ENCODE data around the gene DCST2. TPM values are rescaled to one million over a fixed set of nuclear protein-coding genes. Genes with fewer than 3 reads are reported as not detected.

Gene DCST2
- total and polyA plus RNA-seq, 2 of the 8 experiments (the other 6 are each of a cell fraction or from before 2014, with no cell fraction given): 0.43 to 2.1 TPM

DNA sequence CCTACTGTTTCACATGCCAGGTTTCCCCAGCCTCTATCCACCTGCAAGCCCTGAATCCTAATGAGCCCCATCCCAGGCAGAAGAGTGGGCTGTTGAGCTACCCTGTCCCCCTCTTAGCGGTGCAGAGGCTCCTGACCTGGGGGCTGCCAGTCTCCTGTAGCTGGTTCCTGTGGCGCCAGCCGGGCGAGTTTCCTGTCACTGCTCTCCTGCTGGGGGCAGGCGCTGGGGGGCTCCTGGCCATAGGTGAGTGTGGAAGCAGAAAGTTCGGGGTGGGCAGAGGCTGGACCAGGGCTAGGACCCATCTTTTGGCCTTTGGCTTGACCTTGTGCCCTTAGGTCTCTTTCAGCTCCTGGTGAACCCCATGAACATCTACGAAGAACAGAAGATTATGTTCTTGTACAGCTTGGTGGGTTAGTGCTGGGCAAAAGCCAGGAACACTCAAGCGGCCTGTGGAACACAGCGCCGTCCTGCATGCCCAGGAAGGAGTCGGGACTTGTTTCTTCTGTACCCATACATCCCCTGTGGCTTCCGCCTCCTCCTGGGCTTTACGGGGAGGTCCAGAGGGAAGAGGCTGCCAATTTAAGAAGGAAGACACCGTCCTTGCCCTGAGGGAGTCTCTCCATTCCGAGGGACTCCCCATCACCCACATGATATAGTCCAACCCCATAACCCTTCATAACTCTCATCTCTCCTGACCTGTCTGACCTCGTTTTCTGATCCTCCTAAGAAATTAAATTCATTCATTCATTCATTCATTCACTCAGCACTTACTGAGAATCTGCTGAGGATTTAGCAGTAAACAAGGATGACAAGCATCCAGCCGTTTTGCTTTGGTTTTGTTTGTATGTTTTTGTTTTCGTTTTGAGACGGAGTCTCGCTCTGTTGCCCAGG, 982 bp upstream of the DCST2 start (continued):
- TF ChIP-seq, protein P1, sequence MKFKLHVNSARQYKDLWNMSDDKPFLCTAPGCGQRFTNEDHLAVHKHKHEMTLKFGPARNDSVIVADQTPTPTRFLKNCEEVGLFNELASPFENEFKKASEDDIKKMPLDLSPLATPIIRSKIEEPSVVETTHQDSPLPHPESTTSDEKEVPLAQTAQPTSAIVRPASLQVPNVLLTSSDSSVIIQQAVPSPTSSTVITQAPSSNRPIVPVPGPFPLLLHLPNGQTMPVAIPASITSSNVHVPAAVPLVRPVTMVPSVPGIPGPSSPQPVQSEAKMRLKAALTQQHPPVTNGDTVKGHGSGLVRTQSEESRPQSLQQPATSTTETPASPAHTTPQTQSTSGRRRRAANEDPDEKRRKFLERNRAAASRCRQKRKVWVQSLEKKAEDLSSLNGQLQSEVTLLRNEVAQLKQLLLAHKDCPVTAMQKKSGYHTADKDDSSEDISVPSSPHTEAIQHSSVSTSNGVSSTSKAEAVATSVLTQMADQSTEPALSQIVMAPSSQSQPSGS (IDR thresholded peaks at IDR 0.05; ENCODE audit: low read length): no peak

All from H1 (cell line).